ENCODE data around the gene TSTD1.

Gene TSTD1

DNA sequence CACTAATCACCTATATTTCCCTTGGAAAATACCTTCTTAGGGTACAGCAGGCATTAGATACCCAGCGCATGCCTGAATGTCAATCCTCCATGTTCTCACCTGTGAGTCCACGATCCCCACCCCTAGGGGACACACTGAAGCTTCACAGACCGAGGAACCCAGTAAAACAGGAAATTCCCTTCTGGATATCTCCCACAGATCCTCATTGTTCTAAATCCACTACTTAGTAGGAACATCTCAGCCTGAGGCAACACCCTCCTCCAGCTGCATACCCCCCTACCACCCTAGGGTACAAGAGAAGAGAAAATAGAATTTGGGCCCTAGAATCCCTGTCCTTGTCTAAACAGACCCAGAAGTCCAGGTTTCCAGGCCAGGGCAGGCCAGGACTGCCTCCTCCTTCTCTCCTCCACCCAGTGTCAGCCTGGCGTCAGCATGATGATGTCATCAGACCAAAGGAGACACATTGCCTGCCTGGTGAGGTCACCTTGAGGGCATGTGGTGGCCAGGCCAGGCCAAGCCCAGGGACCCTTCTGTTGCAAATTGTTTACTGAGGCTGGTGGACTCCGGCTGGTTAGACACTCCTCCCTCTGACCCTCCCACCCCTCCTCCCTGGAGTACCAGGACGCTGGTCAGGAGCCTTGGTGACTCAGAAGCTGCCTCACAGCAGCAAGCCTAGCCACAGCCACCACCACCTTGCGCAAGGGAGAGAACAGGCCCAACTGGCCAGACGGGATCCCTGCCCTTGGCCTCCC is 44.4 kb upstream of the TSTD1 start:
- in situ Hi-C loops (cut with HindIII; ENCODE audit: low pct_ligation_motif_present, low sequenced_read_pairs), result no loop called here
- Histone ChIP-seq H3K4me3 (ENCODE audit: low read depth, low read length) (no peak overlapping the region), H3K27me3 (replicated peaks) (no peaks in the 10 kb centered on the region), H3K27ac (peak overlapping the region; percentile 33), H3K36me3 (replicated peaks) (no peaks in the 10 kb centered on the region)
- peak; percentile 92 for DNase-seq
- TF ChIP-seq, protein P1, sequence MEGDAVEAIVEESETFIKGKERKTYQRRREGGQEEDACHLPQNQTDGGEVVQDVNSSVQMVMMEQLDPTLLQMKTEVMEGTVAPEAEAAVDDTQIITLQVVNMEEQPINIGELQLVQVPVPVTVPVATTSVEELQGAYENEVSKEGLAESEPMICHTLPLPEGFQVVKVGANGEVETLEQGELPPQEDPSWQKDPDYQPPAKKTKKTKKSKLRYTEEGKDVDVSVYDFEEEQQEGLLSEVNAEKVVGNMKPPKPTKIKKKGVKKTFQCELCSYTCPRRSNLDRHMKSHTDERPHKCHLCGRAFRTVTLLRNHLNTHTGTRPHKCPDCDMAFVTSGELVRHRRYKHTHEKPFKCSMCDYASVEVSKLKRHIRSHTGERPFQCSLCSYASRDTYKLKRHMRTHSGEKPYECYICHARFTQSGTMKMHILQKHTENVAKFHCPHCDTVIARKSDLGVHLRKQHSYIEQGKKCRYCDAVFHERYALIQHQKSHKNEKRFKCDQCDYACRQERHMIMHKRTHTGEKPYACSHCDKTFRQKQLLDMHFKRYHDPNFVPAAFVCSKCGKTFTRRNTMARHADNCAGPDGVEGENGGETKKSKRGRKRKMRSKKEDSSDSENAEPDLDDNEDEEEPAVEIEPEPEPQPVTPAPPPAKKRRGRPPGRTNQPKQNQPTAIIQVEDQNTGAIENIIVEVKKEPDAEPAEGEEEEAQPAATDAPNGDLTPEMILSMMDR (IDR thresholded peaks at IDR 0.05; ENCODE audit: low read depth, low read length, missing control alignments), result no peak

DNA sequence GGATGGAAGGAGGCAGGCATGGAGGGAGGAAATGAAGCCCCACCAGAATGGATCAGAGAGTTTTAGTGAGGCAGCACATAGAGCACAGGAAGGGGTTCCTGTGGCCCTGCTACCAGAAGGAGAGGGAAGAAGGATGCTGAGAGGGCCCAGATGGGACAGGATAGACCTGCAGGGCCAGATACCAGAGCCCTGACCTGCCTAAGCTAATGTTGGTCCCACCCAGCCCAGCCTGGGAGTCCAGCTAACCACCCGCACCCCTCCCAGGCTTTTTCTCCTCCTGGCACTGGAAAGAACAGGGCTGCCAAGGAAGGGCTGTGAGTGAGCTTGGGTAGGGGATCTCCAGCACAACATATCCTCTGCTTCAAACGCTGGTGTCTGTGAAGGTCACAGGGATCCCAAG is 43.7 kb upstream of the TSTD1 start:
- in situ Hi-C loops (cut with HindIII; ENCODE audit: low pct_ligation_motif_present, low sequenced_read_pairs), result no loop called here
- Histone ChIP-seq H3K4me3 (ENCODE audit: low read depth, low read length) (no peak overlapping the region), H3K27me3 (replicated peaks) (no peaks in the 10 kb centered on the region), H3K27ac (no peak overlapping the region), H3K36me3 (replicated peaks) (no peaks in the 10 kb centered on the region)
- TF ChIP-seq, protein P1 (IDR thresholded peaks at IDR 0.05; ENCODE audit: low read depth, low read length, missing control alignments), result no peak
- DNase-seq, result no peak

DNA sequence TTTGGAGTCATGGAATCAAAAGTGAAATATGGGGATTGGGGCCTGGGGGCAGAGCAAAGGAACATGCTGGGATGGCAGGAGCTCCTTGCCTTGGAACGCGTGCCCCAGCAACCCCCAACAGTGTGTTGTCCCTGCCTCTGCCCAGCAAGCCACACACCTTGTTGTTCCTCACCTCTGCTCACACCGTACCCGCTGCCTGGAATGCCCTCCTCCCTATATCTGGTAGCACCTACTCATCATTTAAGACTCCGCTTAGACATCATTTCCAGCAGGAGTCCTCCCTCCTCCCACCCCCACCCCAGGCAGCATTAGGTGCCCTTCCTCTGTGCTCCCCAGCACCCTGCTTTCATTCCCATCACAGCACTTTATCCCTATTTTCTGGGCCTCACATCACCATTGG is 42.8 kb upstream of the TSTD1 start:
- no peaks in the 10 kb centered on the region for H3K27me3 ChIP-seq (replicated peaks)
- in situ Hi-C loops (cut with HindIII; ENCODE audit: low pct_ligation_motif_present, low sequenced_read_pairs), result no loop called here
- H3K4me3 ChIP-seq (ENCODE audit: low read depth, low read length), result no peak overlapping the region
- H3K36me3 ChIP-seq (replicated peaks), result no peaks in the 10 kb centered on the region
- no peak overlapping the region for H3K27ac ChIP-seq
- DNase-seq, result no peak
- TF ChIP-seq, protein P1 (IDR thresholded peaks at IDR 0.05; ENCODE audit: low read depth, low read length, missing control alignments), result no peak

DNA sequence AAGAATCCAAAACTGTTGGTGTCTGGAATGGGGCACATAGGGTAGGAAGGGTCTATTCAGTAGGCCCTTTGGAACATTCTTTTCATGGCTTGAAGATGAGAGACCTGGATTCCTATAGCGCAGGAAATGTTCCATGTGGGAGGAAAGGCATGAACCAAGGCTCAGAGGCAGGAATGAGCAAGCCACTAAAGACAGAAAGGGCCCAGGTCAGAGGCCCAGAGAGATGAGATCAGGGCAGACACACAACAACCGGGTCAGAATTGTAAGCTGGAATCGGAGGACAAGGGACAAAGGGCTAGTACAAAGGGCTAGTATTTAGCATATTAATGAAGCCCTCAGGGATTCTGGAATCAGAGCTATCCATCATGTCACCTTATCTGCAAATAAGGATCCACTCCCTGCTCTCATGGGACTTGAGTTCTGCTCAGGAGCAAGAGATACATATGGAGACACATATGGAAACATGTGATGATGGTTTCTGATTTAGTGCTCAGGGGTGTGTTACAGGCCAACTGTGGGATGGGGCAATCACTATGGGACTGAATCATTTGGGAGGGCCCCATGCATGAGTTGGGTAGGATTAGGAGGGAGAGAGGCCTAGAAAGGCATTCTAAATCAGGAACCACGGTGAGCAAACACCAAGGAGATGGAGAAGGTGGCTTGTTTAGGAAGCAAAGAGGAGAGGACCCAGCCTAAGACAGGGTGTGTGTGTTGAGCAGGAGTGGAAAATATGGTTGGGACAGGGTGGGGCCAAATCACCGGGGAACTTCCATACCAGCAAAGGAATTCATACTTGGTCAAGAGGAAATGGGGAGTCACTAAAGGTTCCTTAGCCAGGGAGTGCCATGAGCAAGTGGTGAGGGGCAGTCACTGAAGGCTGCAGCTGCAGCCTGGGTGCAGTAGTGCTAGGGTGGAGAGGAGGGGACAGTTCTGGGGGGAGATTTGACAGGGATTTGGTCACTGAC is 42.0 kb upstream of the TSTD1 start:
- in situ Hi-C loops (cut with HindIII; ENCODE audit: low pct_ligation_motif_present, low sequenced_read_pairs), result no loop called here
- TF ChIP-seq, protein P1 (IDR thresholded peaks at IDR 0.05; ENCODE audit: low read depth, low read length, missing control alignments), result no peak
- Histone ChIP-seq H3K27ac (no peak overlapping the region), H3K4me3 (ENCODE audit: low read depth, low read length) (no peak overlapping the region), H3K27me3 (replicated peaks) (no peaks in the 10 kb centered on the region), H3K36me3 (replicated peaks) (no peaks in the 10 kb centered on the region)
- DNase-seq, result no peak

DNA sequence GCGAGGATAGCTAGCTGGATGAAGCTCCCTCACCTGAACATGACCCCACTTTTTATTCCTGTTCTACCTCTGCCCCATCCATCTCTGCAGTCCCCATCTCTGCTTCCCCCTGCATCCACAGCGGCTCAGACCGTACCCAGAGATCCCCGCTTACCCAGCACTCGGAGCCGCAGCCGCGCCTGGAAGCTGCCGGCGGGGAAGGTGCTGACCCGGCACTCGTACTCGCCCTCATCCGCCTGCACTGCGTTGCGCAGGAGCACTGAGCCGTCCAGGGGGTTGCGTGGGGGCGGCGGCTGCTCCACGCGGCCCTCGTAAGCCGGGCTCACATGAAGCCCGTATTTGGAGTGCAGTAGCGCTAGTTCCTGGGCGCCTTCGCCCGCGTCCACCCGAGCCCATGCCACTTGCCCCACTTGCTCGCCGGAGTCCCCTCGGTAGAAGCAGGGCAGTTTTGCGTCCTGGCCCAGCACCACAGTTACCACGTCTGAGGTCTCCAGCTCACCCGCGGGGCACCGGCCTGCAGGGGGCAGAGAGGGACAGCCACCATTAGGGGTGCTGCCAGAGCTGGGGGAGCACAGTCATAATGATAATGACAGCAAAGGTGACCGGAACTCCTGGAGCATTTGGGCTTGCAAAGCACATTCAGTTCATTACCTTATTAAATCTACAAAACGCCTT is 40.8 kb upstream of the TSTD1 start:
- no peak overlapping the region for H3K27ac ChIP-seq
- TF ChIP-seq, protein P1 (IDR thresholded peaks at IDR 0.05; ENCODE audit: low read depth, low read length, missing control alignments), result peak; percentile 26
- no peaks in the 10 kb centered on the region for H3K27me3 ChIP-seq (replicated peaks)
- DNase-seq, result no peak
- in situ Hi-C loops (cut with HindIII; ENCODE audit: low pct_ligation_motif_present, low sequenced_read_pairs), result no loop called here
- no peaks in the 10 kb centered on the region for H3K36me3 ChIP-seq (replicated peaks)
- no peak overlapping the region for H3K4me3 ChIP-seq (ENCODE audit: low read depth, low read length)
